ENCODE results near the gene TYW1B.

- TF ChIP-seq CTCF (IDR thresholded peaks at IDR 0.05) (no peak), POLR2A (IDR thresholded peaks at IDR 0.05) (no peak)
Observed at GRCh38 chr7:72781161-72781560, 46.8 kb downstream of the TYW1B start.
